ENCODE results near the gene PRDM11.

- no peak for TF ChIP-seq HDAC6 (IDR thresholded peaks at IDR 0.05; ENCODE audit: low read depth, low read length)
- no peak for TF ChIP-seq CREB1 (IDR thresholded peaks at IDR 0.05)
Measured at GRCh38 chr11:45144126-45145082, 2.0 kb upstream of the PRDM11 start.

Measured in H1 (cell line).